Measurements from ENCODE around the gene PTPRB. TPM values are rescaled to one million over a fixed set of nuclear protein-coding genes. Genes with fewer than 3 reads are reported as not detected.
A peak's percentile ranks its signal among the peaks of the same experiment; 100 is the strongest.

PTPRB gene
- total RNA-seq, 3 donors from 2014 or later: 22.0 to 29.4 (median 27.9) TPM

DNA sequence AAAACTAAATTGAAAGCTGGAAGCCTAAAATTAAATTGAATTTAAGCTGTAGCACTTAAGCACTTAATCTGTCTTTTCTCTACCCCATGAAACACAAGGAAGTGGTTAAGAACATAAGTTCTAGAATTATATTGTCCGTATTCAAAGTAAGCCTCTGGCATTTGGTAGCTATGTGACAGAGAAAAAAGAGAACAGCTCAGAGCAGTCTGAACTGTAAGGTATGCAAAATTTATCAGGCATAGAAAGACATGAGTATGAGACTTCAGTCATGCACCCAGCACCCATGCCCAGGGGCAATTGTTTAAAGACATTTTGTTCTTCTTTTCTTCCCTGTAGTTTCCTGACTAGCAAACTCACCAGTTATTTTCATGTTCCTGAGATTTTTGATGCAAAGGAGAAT, 154.5 kb downstream of the PTPRB start:
- Histone ChIP-seq H3K36me3 (ENCODE audit: low read depth) (no peaks in the 10 kb centered on the region), H3K4me1 (ENCODE audit: low read depth) (no peaks in the 10 kb centered on the region), H3K4me3 (no peak overlapping the region), H3K9me3 (no peaks in the 10 kb centered on the region)
- DNase-seq (no peak), ATAC-seq (no peak)
- intact Hi-C loops (cut with DNase I, micrococcal nuclease): no loop called here
- TF ChIP-seq, protein P1, sequence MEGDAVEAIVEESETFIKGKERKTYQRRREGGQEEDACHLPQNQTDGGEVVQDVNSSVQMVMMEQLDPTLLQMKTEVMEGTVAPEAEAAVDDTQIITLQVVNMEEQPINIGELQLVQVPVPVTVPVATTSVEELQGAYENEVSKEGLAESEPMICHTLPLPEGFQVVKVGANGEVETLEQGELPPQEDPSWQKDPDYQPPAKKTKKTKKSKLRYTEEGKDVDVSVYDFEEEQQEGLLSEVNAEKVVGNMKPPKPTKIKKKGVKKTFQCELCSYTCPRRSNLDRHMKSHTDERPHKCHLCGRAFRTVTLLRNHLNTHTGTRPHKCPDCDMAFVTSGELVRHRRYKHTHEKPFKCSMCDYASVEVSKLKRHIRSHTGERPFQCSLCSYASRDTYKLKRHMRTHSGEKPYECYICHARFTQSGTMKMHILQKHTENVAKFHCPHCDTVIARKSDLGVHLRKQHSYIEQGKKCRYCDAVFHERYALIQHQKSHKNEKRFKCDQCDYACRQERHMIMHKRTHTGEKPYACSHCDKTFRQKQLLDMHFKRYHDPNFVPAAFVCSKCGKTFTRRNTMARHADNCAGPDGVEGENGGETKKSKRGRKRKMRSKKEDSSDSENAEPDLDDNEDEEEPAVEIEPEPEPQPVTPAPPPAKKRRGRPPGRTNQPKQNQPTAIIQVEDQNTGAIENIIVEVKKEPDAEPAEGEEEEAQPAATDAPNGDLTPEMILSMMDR (IDR thresholded peaks at IDR 0.05): no peak

DNA sequence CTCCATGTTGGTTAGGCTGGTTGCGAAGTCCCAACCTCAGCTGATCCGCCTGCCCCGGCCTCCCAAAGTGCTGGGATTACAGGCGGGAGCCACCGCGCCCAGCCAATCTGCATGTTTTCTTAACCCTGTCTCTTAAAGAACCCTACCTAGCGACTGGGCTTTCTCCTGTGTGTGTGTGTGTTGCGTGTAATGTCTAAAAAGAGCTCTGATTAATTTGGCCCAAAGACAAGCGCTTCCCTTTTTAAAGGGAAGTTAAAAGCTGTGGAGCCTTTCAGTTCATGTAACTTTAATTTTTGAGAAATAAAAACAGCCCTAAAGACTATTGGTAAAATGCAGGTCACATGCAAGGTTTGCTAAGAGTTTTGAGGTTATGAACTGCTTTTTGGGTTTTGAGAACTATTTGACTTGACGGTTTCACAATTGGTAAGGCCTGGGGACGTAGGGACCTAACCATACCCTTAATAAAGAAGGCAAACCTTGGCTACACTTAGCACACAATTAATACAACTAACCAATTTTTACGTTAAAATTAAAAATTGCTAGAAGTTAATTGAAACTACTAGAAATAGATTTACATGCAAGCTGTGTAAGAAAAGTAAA, 167.9 kb downstream of the PTPRB start:
- TF ChIP-seq, protein P1 (IDR thresholded peaks at IDR 0.05): no peak
- no peak for ATAC-seq
- intact Hi-C loops (cut with DNase I, micrococcal nuclease): no loop called here
- H3K9me3 ChIP-seq: peaks cover 1% of the 10 kb centered on the region
- no peaks in the 10 kb centered on the region for H3K36me3 ChIP-seq (ENCODE audit: low read depth)
- DNase-seq: no peak
- no peaks in the 10 kb centered on the region for H3K4me1 ChIP-seq (ENCODE audit: low read depth)
- no peak overlapping the region for H3K4me3 ChIP-seq

DNA sequence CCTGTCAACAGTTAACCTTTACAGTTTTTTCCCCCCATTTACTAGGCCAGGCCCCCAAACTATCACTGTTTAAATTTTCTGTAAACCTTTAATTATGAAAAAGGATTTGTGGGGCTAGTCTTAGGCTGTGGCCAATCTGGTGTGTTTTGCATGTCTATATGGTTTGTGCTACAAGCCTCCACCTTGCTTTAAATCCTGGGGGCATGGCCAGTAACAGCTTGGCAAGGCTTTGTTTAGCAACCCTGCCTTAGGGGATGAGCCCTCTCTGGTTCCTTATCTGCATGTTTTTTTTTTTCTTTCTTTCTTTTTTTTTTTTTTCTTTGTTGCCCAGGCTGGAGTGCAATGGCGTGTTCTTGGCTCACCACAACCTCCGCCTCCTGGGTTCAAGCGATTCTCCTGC, 168.5 kb downstream of the PTPRB start:
- Histone ChIP-seq H3K36me3 (ENCODE audit: low read depth) (no peaks in the 10 kb centered on the region), H3K4me3 (no peak overlapping the region), H3K9me3 (peaks cover 7% of the 10 kb centered on the region), H3K4me1 (ENCODE audit: low read depth) (no peaks in the 10 kb centered on the region)
- TF ChIP-seq, protein P1 (IDR thresholded peaks at IDR 0.05): no peak
- ATAC-seq (no peak), DNase-seq (no peak)
- intact Hi-C loops (cut with DNase I, micrococcal nuclease): no loop called here

DNA sequence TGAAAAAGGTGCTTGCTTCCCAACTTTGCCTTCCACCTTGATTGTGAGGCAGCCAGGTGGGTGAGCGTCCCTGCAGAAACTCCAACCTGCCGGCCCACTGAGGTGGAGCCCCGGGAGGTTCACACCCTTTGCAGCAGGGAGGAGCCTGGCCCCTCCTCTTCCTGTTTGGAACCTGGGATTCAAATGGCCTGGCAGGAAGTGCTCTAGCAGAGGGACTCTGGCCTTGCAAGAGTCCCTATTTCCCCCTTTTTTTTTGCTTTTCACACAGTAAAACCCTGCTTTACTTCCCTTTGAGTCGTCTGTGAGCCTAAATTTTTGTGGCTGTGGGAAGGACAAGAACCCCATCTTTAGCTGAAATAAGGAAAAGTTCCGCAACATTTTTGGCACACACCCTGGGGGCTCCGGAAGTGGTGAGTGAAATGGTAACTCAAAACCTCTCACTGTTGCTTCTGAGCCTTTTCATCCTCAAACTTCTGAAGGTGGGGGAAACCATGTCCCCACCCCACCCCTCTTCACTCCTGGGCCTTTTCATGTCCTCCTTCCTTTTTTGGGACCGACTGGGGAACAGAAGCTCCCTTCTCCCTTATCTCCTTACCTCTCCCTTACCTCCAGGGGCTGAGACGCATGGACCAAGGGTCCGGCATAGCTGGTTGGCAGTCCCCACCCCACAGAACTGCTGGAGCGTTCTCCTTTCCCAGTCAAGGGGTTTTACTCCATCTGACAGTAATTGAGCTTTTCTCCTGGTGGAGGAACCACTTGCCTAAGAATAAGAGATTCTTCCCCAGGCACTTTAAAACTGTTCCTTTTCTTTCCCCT, 169.1 kb downstream of the PTPRB start:
- intact Hi-C loops (cut with DNase I, micrococcal nuclease): no loop called here
- peaks cover 11% of the 10 kb centered on the region for H3K9me3 ChIP-seq
- TF ChIP-seq, protein P1 (IDR thresholded peaks at IDR 0.05): no peak
- DNase-seq (peak in 2 of 3 donors; percentile 7 to 45), ATAC-seq (no peak)
- H3K4me1 ChIP-seq (ENCODE audit: low read depth): no peaks in the 10 kb centered on the region
- H3K4me3 ChIP-seq: no peak overlapping the region
- H3K36me3 ChIP-seq (ENCODE audit: low read depth): no peaks in the 10 kb centered on the region

DNA sequence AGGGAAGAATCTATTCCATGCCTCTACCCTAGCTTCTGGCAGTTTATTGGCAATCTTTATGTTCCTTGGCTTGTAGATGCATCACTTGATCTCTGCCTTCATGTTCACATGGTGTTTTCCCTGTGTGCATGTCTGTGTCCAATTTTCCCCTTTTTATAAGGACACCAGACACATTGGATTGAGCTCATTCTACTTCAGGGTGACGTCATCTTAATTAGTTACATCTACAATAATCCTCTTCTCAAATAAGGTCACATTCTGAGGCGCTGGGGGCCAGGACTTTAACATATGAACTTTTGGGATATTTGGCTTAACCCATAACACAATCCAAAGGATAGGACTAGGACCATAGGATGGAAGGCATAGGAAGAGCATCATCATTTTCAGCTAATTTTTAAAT, 169.8 kb downstream of the PTPRB start:
- DNase-seq: no peak
- Histone ChIP-seq H3K36me3 (ENCODE audit: low read depth) (no peaks in the 10 kb centered on the region), H3K9me3 (peaks cover 11% of the 10 kb centered on the region), H3K4me3 (no peak overlapping the region), H3K4me1 (ENCODE audit: low read depth) (no peaks in the 10 kb centered on the region)
- intact Hi-C loops (cut with DNase I, micrococcal nuclease): no loop called here
- ATAC-seq: no peak
- TF ChIP-seq, protein P1 (IDR thresholded peaks at IDR 0.05): no peak
